K562 (cell line): ENCODE results near the gene PHF21A. TPM values are rescaled to one million over a fixed set of nuclear protein-coding genes. Genes with fewer than 3 reads are reported as not detected.

Experiments
- ATAC-seq: fragments of 200-7000 bp; cut with Tn5 transposase; 3 replicates; pipeline ENCODE4 v1.9.1; 2020; ENCODE audit warnings: moderate library complexity
- BruUV-seq: library from RNA; stranded (reverse); fragments of 400-500 nt; replicated peaks from 2 replicates; lab custom pipeline; 2021; lab: Mats Ljungman, UMichigan
- CTCF ChIA-PET: fragments of 300-600 bp; formaldehyde crosslinking; extraction: SDS; loops from one replicate; lab custom pipeline; 2021; ENCODE audit warnings: low intra/inter-chr PET ratio; lab: Yijun Ruan, JAX
- POLR2A ChIA-PET: fragments of 300-600, 350-650 bp; sonication (Branson Sonifier 250); formaldehyde crosslinking; extraction: SDS; loops from one replicate; lab custom pipeline; 2021; ENCODE audit warnings: antibody characterized with exemption, inconsistent platforms; lab: Yijun Ruan, JAX
- DNase-seq, 4 experiments: peaks; one replicate each; pipeline versions ENCODE4 v3.0.0 to v3.0.0-alpha.2; 2011 to 2018; ENCODE audit warnings: low spot score in 3 of 4, mixed read lengths in 3 of 4; ENCODE audit errors: extremely low read depth in 1 of 4
- FAIRE-seq: peaks from 2 replicates; lab custom pipeline; 2011; peaks lifted over from hg19 to GRCh38; lab: Jason Lieb, UNC
- H2AFZ ChIP-seq: 2 replicates; pipeline ENCODE4 v1.6.0; 2011; ENCODE audit warnings: low read depth, low read length, control low read depth, inconsistent platforms
- H3K27ac ChIP-seq: fragments of 200-600 bp; 3 replicates; pipeline ENCODE4 v1.8.0; 2011; ENCODE audit warnings: low read depth, mild to moderate bottlenecking, control low read depth, inconsistent platforms, low read length, moderate library complexity, mixed read lengths; ENCODE audit errors: extremely low read depth
- H3K27me3 ChIP-seq, 2 experiments: fragments of 300-600 bp in 1 of 2; 2 replicates in 1 of 2; 3 replicates in 1 of 2; pipeline versions ENCODE4 v1.6.0 to v1.8.0; 2011; ENCODE audit warnings: inconsistent platforms in 2 of 2, low read length in 2 of 2, mild to moderate bottlenecking in 1 of 2, mixed read lengths in 1 of 2, moderate library complexity in 1 of 2; ENCODE audit not compliant: control insufficient read depth in 2 of 2, insufficient read depth in 2 of 2
- H3K36me3 ChIP-seq: fragments of 300-600 bp; 3 replicates; pipeline ENCODE4 v1.8.0; 2011; ENCODE audit warnings: mild to moderate bottlenecking, low read length, inconsistent platforms; ENCODE audit not compliant: control insufficient read depth, insufficient read depth
- H3K4me1 ChIP-seq, 2 experiments: fragments of 200-600 bp in 1 of 2; replicated peaks in 1 of 2; 2 replicates in 1 of 2; 3 replicates in 1 of 2; pipeline versions ENCODE4 v1.5.1 to v1.8.0; 2011; ENCODE audit warnings: inconsistent platforms in 2 of 2, low read length in 2 of 2, mild to moderate bottlenecking in 1 of 2, mixed read lengths in 1 of 2, moderate library complexity in 1 of 2; ENCODE audit not compliant: control insufficient read depth in 2 of 2, insufficient read depth in 2 of 2
- H3K4me2 ChIP-seq: 2 replicates; pipeline ENCODE4 v1.6.1; 2011; ENCODE audit warnings: low read length, control low read depth, inconsistent platforms, mixed read lengths; ENCODE audit not compliant: insufficient read depth
- H3K4me3 ChIP-seq: fragments of 200-600 bp; sonication (generic), shearing (Covaris generic); 2 replicates; pipeline ENCODE4 v1.5.1; 2016; ENCODE audit warnings: control low read depth, inconsistent platforms
- H3K79me2 ChIP-seq: fragments of 200-600 bp; 3 replicates; pipeline ENCODE4 v1.8.0; 2011; ENCODE audit warnings: low read length, inconsistent platforms; ENCODE audit not compliant: control insufficient read depth, insufficient read depth
- H3K9ac ChIP-seq, 2 experiments: 2 replicates each; pipeline versions ENCODE4 v1.6.0 to v1.6.1; 2011; ENCODE audit warnings: low read depth in 2 of 2, low read length in 2 of 2, control low read depth in 1 of 2, inconsistent platforms in 1 of 2, mild to moderate bottlenecking in 1 of 2, mixed read lengths in 1 of 2; ENCODE audit not compliant: insufficient read depth in 1 of 2
- H3K9me1 ChIP-seq: one replicate; pipeline ENCODE4 v1.6.0; 2011; ENCODE audit warnings: inconsistent platforms, mild to moderate bottlenecking, low read length, moderate library complexity; ENCODE audit not compliant: control insufficient read depth, insufficient read depth
- H3K9me3 ChIP-seq: replicated peaks from 2 replicates; pipeline ENCODE4 v1.5.1; 2011; ENCODE audit warnings: low read depth, low read length, inconsistent platforms; ENCODE audit not compliant: control insufficient read depth, insufficient read depth
- H4K20me1 ChIP-seq: replicated peaks from 2 replicates; pipeline ENCODE4 v1.6.1; 2011; ENCODE audit warnings: low read length, inconsistent platforms, mixed read lengths; ENCODE audit not compliant: control insufficient read depth, insufficient read depth
- EGR1 ChIP-seq: fragments of 450-650 bp; conservative IDR thresholded peaks from 2 replicates; pipeline ENCODE4 v1.6.1; 2017; ENCODE audit warnings: mild to moderate bottlenecking
- KLF13 ChIP-seq: fragments of 450-650 bp; IDR thresholded peaks from 2 replicates; pipeline ENCODE4 v1.6.1; 2016; ENCODE audit warnings: missing genetic modification characterization, low read depth, mild to moderate bottlenecking, missing compliant biosample characterization, moderate library complexity, borderline replicate concordance
- NR2F6 ChIP-seq: fragments of 450-650 bp; formaldehyde crosslinking; IDR thresholded peaks from 2 replicates; pipeline ENCODE4 v1.4.0; 2020; ENCODE audit warnings: mild to moderate bottlenecking
- RBM22 ChIP-seq: fragments of 200-400 bp; formaldehyde crosslinking; IDR thresholded peaks from 2 replicates; pipeline ENCODE4 v1.6.1; 2018; ENCODE audit warnings: low read length, low read depth; ENCODE audit not compliant: poor library complexity, severe bottlenecking
- RNF2 ChIP-seq: sonication (generic); IDR thresholded peaks from 2 replicates; pipeline ENCODE4 v1.6.1; 2016
- TFAM ChIP-seq: fragments of 250-450 bp; sonication (Bioruptor Pico); conservative IDR thresholded peaks from 2 replicates; pipeline ENCODE4 v1.5.0; 2021; ENCODE audit warnings: mild to moderate bottlenecking, moderate library complexity
- XRCC5 ChIP-seq: fragments of 200-400 bp; formaldehyde crosslinking; IDR thresholded peaks from 2 replicates; pipeline ENCODE4 v1.6.1; 2017; ENCODE audit warnings: low read depth, mild to moderate bottlenecking, low read length
- WGBS: fragments of 100-300 bp; shearing (Covaris generic); methylation state at CpG from one replicate; pipeline ENCODE4 v1.1.6; 2016; ENCODE audit warnings: low coverage, mixed read lengths; ENCODE audit not compliant: insufficient coverage; ENCODE audit errors: missing lambda C conversion rate; 5-methylcytosine and 5-hydroxymethylcytosine counted together
- in situ Hi-C: fragments of 300-500 bp; cut with MboI; formaldehyde crosslinking; loops from 4 replicates; pipeline ENCODE4 v1.15.0; 2018; ENCODE audit warnings: inconsistent platforms, mixed read lengths
- intact Hi-C: fragments of 100-400 bp; cut with micrococcal nuclease; formaldehyde crosslinking; loops from 2 replicates; pipeline ENCODE4 v1.14.2; 2022
- polyA plus RNA-seq, 8 experiments: library from polyadenylated mRNA; depleted of rRNA in 4 of 8; stranded (reverse) in 5 of 8; unstranded in 3 of 8; fragments of >200 nt; fragmentation: Nextera tagmentation in 2 of 8; fragmentation: Illumina TruSeq in 1 of 8; extraction: Ambion mirVana in 2 of 8; extraction: Trizol in 1 of 8; gene quantifications; 2 replicates each; pipeline versions ENCODE4 v1.2.1 to v1.2.3, GENCODE V29; 2011 to 2014; ENCODE audit warnings: inconsistent platforms in 1 of 8, missing spikeins in 1 of 8
- total RNA-seq, 7 experiments: library from RNA; depleted of rRNA in 6 of 7; stranded (reverse); fragments of >200 nt in 6 of 7; fragmentation: Illumina TruSeq in 2 of 7; extraction: Trizol in 2 of 7; gene quantifications; 2 replicates each; pipeline versions ENCODE4 v1.2.1 to v1.2.3, GENCODE V29; 2011 to 2021; ENCODE audit warnings: low replicate concordance in 1 of 7
- TF ChIP-seq, protein P1 (sequence below): fragments of 200-800 bp; sonication (Bioruptor generic); IDR thresholded peaks from 2 replicates; pipeline ENCODE4 v1.6.1; 2017; ENCODE audit warnings: missing genetic modification characterization, missing compliant biosample characterization

The PHF21A gene
- total and polyA plus RNA-seq, 9 of the 15 experiments (the other 6 are each of a cell fraction or from before 2014, with no cell fraction given), result 1.5 to 32.4 (median 10.7) TPM

- Histone ChIP-seq H3K9me3 (no peaks in the 10 kb centered on the region), H3K9ac (0 out of 4 replicates have a peak overlapping the region, but pooled peaks of 1 of the 2 experiments have one; percentile 46), H3K36me3 (no peaks in the 10 kb centered on the region), H2AFZ (no peak overlapping the region), H3K27me3 (no peaks in the 10 kb centered on the region; a peak in 2 of 5 replicates), H3K79me2 (no peaks in the 10 kb centered on the region), H3K4me1 (peaks cover 6 to 31% of the 10 kb centered on the region in 2 experiments; a peak in 4 of 5 replicates), H4K20me1 (0 out of 2 replicates have a peak, but pooled peaks cover 9% of the 10 kb centered on the region), H3K4me2 (no peak overlapping the region), H3K27ac (no peak overlapping the region), H3K4me3 (no peak overlapping the region), H3K9me1 (no peaks in the 10 kb centered on the region)
- intact Hi-C loops, result no loop called here
- ATAC-seq, result no peak
- WGBS, result 40% methylated on average over 5 of the region's 8 CpGs
- FAIRE-seq, result no peak
- CTCF ChIA-PET, result no interaction called here
- DNase-seq, result no peak
- TF ChIP-seq XRCC5 (no peak), RNF2 (no peak), TFAM (no peak), RBM22 (no peak), NR2F6 (no peak), KLF13 (tag) (no peak), EGR1 (no peak)
- TF ChIP-seq, protein P1, sequence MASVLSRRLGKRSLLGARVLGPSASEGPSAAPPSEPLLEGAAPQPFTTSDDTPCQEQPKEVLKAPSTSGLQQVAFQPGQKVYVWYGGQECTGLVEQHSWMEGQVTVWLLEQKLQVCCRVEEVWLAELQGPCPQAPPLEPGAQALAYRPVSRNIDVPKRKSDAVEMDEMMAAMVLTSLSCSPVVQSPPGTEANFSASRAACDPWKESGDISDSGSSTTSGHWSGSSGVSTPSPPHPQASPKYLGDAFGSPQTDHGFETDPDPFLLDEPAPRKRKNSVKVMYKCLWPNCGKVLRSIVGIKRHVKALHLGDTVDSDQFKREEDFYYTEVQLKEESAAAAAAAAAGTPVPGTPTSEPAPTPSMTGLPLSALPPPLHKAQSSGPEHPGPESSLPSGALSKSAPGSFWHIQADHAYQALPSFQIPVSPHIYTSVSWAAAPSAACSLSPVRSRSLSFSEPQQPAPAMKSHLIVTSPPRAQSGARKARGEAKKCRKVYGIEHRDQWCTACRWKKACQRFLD (CRISPR knock-in tag), result no peak
- in situ Hi-C loops, result no loop called here
- POLR2A ChIA-PET, result interaction anchor here (0.6 to 1.2 kb wide), 3 partner anchors 100 to 287 kb away, joined by 3 to 4 read pairs (median 3); no protein-coding TSS in a partner anchor
- no TSS peak for BruUV-seq
Measured at GRCh38 chr11:45895553-45896259, 225.5 kb downstream of the PHF21A start.
